ENCODE data around the gene CYYR1.

The CYYR1 gene

GRCh38 chr21:26529526-26529925, 43.6 kb downstream of the CYYR1 start:
- CTCF ChIA-PET: interaction anchor here (1.5 kb wide), 1 partner anchor 14 kb away, joined by 5 read pairs; no protein-coding TSS in a partner anchor
- no peak for DNase-seq (ENCODE audit: extremely low spot score)
- POLR2A ChIA-PET: no interaction called here
- no peak for TF ChIP-seq CTCF (IDR thresholded peaks at IDR 0.05; ENCODE audit: control extremely low read depth, extremely low read depth, low read depth, missing control alignments)

DNA sequence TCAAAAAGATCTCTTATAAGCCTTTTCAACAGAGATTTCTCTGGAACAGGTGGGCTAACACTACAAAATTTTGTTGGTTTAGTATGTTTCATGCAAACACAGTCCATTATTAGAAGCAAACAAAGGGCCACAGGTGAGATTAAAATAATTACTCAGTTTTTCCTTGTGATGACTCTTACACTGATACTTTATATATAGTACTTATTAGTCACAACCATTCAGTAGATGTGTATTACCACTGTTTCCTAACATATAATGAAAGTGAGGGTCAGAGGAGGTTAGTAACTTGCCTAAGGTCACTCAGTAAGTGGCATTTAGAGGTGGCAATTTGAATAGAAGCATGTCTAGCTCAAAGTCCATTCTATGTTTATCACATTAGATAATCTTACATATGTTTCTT, 44.2 kb downstream of the CYYR1 start:
- no peak for TF ChIP-seq CTCF (IDR thresholded peaks at IDR 0.05; ENCODE audit: control extremely low read depth, extremely low read depth, low read depth, missing control alignments)
- CTCF ChIA-PET: interaction anchor here (1.4 to 1.5 kb wide), 3 partner anchors 10 to 15 kb away, joined by 3 to 5 read pairs (median 4); no protein-coding TSS in a partner anchor
- POLR2A ChIA-PET: no interaction called here
- no peak for DNase-seq (ENCODE audit: extremely low spot score)

GRCh38 chr21:26522704-26523103, 50.4 kb downstream of the CYYR1 start:
- CTCF ChIA-PET: no interaction called here
- POLR2A ChIA-PET: no interaction called here

DNA sequence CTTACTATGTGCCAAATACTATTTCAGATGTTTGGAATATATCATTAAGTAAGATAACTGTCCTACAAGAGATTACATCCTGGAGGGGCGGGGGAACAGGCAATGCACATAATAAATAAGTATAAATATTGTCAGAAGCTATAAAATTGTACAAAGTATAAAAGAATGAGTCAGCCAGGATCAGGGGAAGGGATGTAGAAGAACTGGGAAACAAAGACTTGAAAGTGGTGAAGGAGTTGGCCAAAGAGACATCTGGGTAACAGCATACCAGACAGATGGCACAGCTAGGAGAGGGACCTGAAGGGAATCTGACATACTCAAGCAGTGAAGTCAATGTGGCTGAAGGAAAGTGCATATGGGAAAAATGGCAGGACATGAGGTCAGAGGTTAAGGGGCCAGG, 53.9 kb downstream of the CYYR1 start:
- DNase-seq (ENCODE audit: extremely low spot score): no peak
- CTCF ChIA-PET: interaction anchor here (1.3 kb wide), 1 partner anchor 9 kb away, joined by 3 read pairs; no protein-coding TSS in a partner anchor
- POLR2A ChIA-PET: no interaction called here
- TF ChIP-seq CTCF (IDR thresholded peaks at IDR 0.05; ENCODE audit: control extremely low read depth, extremely low read depth, low read depth, missing control alignments): no peak

More at GRCh38 chr21:26522704-26523103, 50.4 kb downstream of the CYYR1 start:
- TF ChIP-seq CTCF (IDR thresholded peaks at IDR 0.05; ENCODE audit: control extremely low read depth, extremely low read depth, low read depth, missing control alignments): no peak
- no peak for DNase-seq (ENCODE audit: extremely low spot score)

GRCh38 chr21:26515257-26515656, 57.8 kb downstream of the CYYR1 start:
- DNase-seq (ENCODE audit: extremely low spot score): no peak
- CTCF ChIA-PET: interaction anchor here (1.6 kb wide), 1 partner anchor 13 kb away, joined by 4 read pairs; no protein-coding TSS in a partner anchor
- no peak for TF ChIP-seq CTCF (IDR thresholded peaks at IDR 0.05; ENCODE audit: control extremely low read depth, extremely low read depth, low read depth, missing control alignments)
- POLR2A ChIA-PET: no interaction called here

- ChIA-PET POLR2A (no interaction called here), CTCF (no interaction called here)
- no peak for TF ChIP-seq CTCF (IDR thresholded peaks at IDR 0.05; ENCODE audit: control extremely low read depth, extremely low read depth, low read depth, missing control alignments)
- DNase-seq (ENCODE audit: extremely low spot score): no peak
Observed at GRCh38 chr21:26513212-26513611, 59.9 kb downstream of the CYYR1 start.

- ChIA-PET POLR2A (no interaction called here), CTCF (no interaction called here)
- no peak for DNase-seq (ENCODE audit: extremely low spot score)
- TF ChIP-seq CTCF (IDR thresholded peaks at IDR 0.05; ENCODE audit: control extremely low read depth, extremely low read depth, low read depth, missing control alignments): no peak
Observed at GRCh38 chr21:26512664-26513063, 60.4 kb downstream of the CYYR1 start.

Measured in GM10248 (cell line).